Pancreas (tissue), 10 donors: ENCODE data around the gene STK39. TPM values are rescaled to one million over a fixed set of nuclear protein-coding genes. Genes with fewer than 3 reads are reported as not detected.

Source experiments
- ATAC-seq, 4 donors: fragments of 200-7000 bp; cut with Tn5 transposase; one replicate each; pipeline versions ENCODE4 v1.8.0 to v1.9.1; 2020; ENCODE audit warnings: mild to moderate bottlenecking in 4 of 4, moderate library complexity in 4 of 4
- DNase-seq, 6 donors: peaks; one replicate each; pipeline ENCODE4 v3.0.0-alpha.2; 2020
- FAIRE-seq: peaks from 2 replicates; lab custom pipeline; 2012; peaks lifted over from hg19 to GRCh38; lab: Jason Lieb, UNC
- H3K27ac ChIP-seq, 4 donors: fragments of 200-600 bp; sonication (generic); 1 replicate in 3 of 4; 2 replicates in 1 of 4; pipeline versions ENCODE4 v1.5.0 to v1.8.0; 2020
- H3K27me3 ChIP-seq, 4 donors: fragments of 200-600 bp; one replicate each; pipeline ENCODE4 v1.8.0; 2021
- H3K36me3 ChIP-seq, 3 donors: fragments of 200-600 bp; sonication (generic) in 1 of 3; one replicate each; pipeline versions ENCODE4 v1.5.0 to v1.8.0; 2020 to 2021
- H3K4me1 ChIP-seq, 3 donors: fragments of 200-600 bp; one replicate each; pipeline ENCODE4 v1.8.0; 2021
- H3K4me3 ChIP-seq, 4 donors: fragments of 200-600 bp; sonication (generic) in 2 of 4; one replicate each; pipeline versions ENCODE4 v1.5.0 to v1.8.0; 2020 to 2021
- H3K9me3 ChIP-seq, 4 donors: fragments of 200-600 bp; one replicate each; pipeline ENCODE4 v1.8.0; 2021
- CTCF ChIP-seq, 4 donors: fragments of 200-600 bp; sonication (generic) in 3 of 4; IDR thresholded peaks; one replicate each; pipeline versions ENCODE4 v1.5.0 to v1.8.0; 2021; ENCODE audit warnings: antibody characterized with exemption in 4 of 4
- WGBS, 2 donors: extraction: QIAGEN DNeasy Blood & Tissue Kit; methylation state at CpG; one replicate each; pipeline ENCODE4 v1.1.7; 2013; 5-methylcytosine and 5-hydroxymethylcytosine counted together
- intact Hi-C, 3 donors: fragments of 100-400 bp; cut with DNase I; formaldehyde crosslinking; loops; one replicate each; pipeline versions ENCODE4 v1.11.1 to v1.14.2; 2022
- polyA plus RNA-seq, 2 donors: library from polyadenylated mRNA; stranded (reverse); fragments of 200-250 nt; gene quantifications; one replicate each; pipeline ENCODE4 v1.2.3, GENCODE V29; 2013
- total RNA-seq, 6 donors: library from RNA; stranded (reverse); fragmentation: NEBNext Ultra II Directional in 4 of 6; extraction: Animal tissue kit (Norgen Biotek cat#: 25700) in 4 of 6; gene quantifications; one replicate each; pipeline versions ENCODE4 v1.2.1 to v1.2.4, GENCODE V29; 2021 to 2023
- donor health status: healthy with polysubstance abuse.
- donor health status: DM: no; HTN: no; CAD: no; lungs with moderate emphysema.
- donor health status: DM: no; HTN: no; CAD: no.
- donor health status: control.
- donor health status: control.
- donor health status: Bipolar disorder and iron deficiency.
- donor health status: DM: yes; HTN: yes; CAD: no.
- donor health status: DM: no; HTN: no; CAD: no.
- donor health status: DM: no; HTN: no; CAD: no.
- donor health status: DM: yes; HTN: yes; CAD: no.

STK39 gene
- total and polyA plus RNA-seq, 8 donors, result 9.5 to 23.1 (median 15.5) TPM

DNA sequence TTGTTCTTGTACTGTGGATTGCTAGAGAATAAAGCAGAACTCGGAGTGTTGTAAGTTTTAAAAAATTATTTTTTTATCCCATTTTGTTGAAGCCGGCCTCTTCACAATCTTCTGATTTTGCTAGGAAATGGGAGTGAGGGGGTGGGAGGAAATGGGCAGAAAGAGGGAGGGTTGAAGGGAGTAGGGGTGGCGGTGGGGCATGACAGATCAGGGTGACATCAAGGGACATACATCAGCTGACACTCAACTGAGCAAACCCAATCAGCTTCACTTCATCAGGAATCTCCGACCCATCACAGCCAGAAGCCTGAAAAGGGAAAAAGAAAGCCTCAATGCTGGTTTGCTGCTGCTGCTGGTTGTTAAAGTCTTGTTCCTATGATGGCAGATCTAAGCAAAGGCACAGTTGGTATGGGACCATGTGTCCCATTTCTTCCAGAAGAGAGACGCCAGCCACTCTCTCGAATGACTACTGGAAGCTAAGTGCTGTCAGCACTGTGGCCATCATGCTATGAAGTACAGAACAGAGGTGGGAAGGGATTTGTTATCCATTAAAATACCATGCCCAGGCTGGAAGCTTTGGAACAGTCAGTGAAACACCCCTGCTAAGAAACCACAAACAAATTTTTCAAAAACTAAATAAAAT, 292.0 kb downstream of the STK39 start:
- FAIRE-seq (no peak), DNase-seq (no peak), ATAC-seq (no peak)
- no peak overlapping the region for H3K27ac ChIP-seq
- H3K27me3 ChIP-seq, result no peaks in the 10 kb centered on the region
- intact Hi-C loops, result no loop called here
- no peaks in the 10 kb centered on the region for H3K36me3 ChIP-seq
- H3K9me3 ChIP-seq, result no peaks in the 10 kb centered on the region
- no peak for TF ChIP-seq CTCF (IDR thresholded peaks at IDR 0.05)
- H3K4me1 ChIP-seq, result no peaks in the 10 kb centered on the region
- no peak overlapping the region for H3K4me3 ChIP-seq
- 98 to 99% methylated on average over 6 of the region's 6 CpGs for WGBS, 2 donors

DNA sequence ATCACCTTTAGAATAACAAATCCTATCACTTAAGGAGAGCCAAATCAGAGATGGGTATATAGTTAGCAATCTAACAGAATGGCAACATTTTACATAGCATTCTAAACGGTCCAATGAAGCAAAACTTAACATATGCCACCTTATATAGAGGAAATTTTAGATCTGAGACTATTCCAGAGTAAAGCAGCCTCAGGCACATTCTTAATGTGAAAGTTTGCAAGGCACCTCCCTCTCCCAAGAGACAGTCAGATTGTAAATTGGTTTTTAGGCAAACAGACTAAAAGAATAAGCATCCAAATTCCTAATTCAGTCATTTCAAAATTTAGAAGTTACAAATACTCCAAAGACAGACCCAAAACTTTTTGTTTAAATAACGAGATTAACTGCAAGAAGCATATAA, 292.9 kb downstream of the STK39 start:
- no peaks in the 10 kb centered on the region for H3K36me3 ChIP-seq
- H3K27me3 ChIP-seq, result no peaks in the 10 kb centered on the region
- no peak for FAIRE-seq
- no peak overlapping the region for H3K4me3 ChIP-seq
- no peaks in the 10 kb centered on the region for H3K9me3 ChIP-seq
- no peak for DNase-seq
- intact Hi-C loops, result no loop called here
- H3K27ac ChIP-seq, result no peak overlapping the region
- no peak for ATAC-seq
- 89 to 92% methylated on average over 2 of the region's 2 CpGs for whole genome bisulfite sequencing, 2 donors
- no peaks in the 10 kb centered on the region for H3K4me1 ChIP-seq
- TF ChIP-seq CTCF (IDR thresholded peaks at IDR 0.05), result no peak

DNA sequence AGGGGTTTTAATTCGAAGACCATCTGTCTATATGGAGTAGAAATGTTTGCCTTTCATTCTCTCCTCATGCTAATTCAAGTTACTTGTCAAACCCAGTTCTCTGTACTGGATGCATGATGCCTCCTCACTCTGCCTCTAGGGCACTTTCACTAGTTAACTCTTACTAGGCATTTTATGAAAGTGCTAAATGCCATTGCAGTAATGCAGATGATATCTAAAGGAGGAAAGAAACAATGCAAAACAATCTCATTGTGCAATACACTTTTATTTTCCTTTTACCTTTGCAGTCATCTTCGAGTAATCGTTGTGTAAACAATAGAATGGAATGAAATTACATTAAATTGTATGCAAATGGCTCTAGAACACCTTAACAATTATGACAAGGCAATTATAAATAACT, 293.6 kb downstream of the STK39 start:
- no peak for ATAC-seq
- WGBS, 2 donors, result 96 to 97% methylated on average over 3 of the region's 3 CpGs
- DNase-seq, result no peak
- intact Hi-C loops, result no loop called here
- H3K36me3 ChIP-seq, result no peaks in the 10 kb centered on the region
- no peaks in the 10 kb centered on the region for H3K27me3 ChIP-seq
- no peak for FAIRE-seq
- H3K4me3 ChIP-seq, result no peak overlapping the region
- no peaks in the 10 kb centered on the region for H3K4me1 ChIP-seq
- TF ChIP-seq CTCF (IDR thresholded peaks at IDR 0.05), result no peak
- H3K9me3 ChIP-seq, result no peaks in the 10 kb centered on the region
- H3K27ac ChIP-seq, result no peak overlapping the region

DNA sequence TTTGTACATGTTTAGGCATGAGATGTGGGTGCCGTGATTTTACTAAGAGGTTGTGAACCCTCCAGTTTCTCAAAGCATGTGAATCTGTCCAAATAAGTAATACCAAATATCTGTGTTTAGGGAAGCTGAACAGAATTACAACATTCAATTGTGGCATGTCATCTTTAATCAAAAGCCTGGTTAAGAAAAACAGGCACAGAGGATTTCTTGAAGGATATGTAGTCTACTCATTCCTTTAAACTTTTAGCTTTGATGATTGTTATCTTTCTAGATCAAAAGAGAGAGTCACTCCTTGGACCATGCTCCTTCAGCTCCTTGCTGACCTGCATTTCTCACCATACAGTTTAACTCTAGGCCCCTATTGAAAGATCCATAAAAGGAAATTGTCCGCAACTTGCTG, 296.8 kb downstream of the STK39 start:
- FAIRE-seq (no peak), DNase-seq (no peak), ATAC-seq (no peak)
- no peaks in the 10 kb centered on the region for H3K27me3 ChIP-seq
- no peak overlapping the region for H3K27ac ChIP-seq
- H3K36me3 ChIP-seq, result no peaks in the 10 kb centered on the region
- H3K4me3 ChIP-seq, result no peak overlapping the region
- no peaks in the 10 kb centered on the region for H3K9me3 ChIP-seq
- intact Hi-C loops, result no loop called here
- 96 to 98% methylated on average over 2 of the region's 2 CpGs for WGBS, 2 donors
- H3K4me1 ChIP-seq, result no peaks in the 10 kb centered on the region
- TF ChIP-seq CTCF (IDR thresholded peaks at IDR 0.05), result no peak

GRCh38 chr2:167946441-167946841, 301.0 kb downstream of the STK39 start:
- Histone ChIP-seq H3K4me1 (no peaks in the 10 kb centered on the region), H3K36me3 (no peaks in the 10 kb centered on the region), H3K27ac (no peak overlapping the region), H3K27me3 (no peaks in the 10 kb centered on the region), H3K9me3 (no peaks in the 10 kb centered on the region), H3K4me3 (no peak overlapping the region)
- DNase-seq (no peak), ATAC-seq (no peak), FAIRE-seq (no peak)
- TF ChIP-seq CTCF (IDR thresholded peaks at IDR 0.05), result no peak
- intact Hi-C loops, result no loop called here
- 62 to 63% methylated on average over 3 of the region's 3 CpGs for WGBS, 2 donors
